ENCODE data around the gene NCS1. TPM values are rescaled to one million over a fixed set of nuclear protein-coding genes. Genes with fewer than 3 reads are reported as not detected.

NCS1 gene
- polyA plus RNA-seq, 3 donors = not detected

DNA sequence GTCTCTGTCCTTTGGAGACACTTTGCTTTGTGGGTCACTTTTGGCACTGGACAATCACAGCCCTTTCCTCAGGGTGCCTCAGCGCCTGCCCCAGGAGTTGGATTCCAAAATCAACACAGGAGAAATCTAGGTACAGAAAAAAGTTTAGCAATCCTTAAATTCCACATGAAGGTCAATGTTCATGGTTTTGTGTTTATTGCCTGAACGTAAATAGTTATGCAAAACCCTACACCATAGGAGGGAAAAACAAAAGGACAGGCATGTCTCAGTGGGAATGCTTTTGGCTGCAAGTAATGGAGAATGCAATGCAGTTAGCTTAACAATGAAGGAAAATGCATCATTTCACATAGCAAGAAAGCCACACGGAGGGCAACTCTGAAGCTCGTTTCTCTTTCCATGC is 86.8 kb downstream of the NCS1 start:
- Mint-ChIP-seq H3K36me3 (no peaks in the 10 kb centered on the region), H3K4me1 (peaks cover 11% of the 10 kb centered on the region), H3K4me3 (no peak overlapping the region), H3K9me3 (peaks cover 0 to 8% (median 3%) of the 10 kb centered on the region in 7 donors), H3K27ac (no peak overlapping the region), H3K27me3 (ENCODE audit: low read depth in 3 of 3) (peaks cover 51 to 71% (median 55%) of the 10 kb centered on the region in 3 donors)
- H2AFZ ChIP-seq (ENCODE audit: insufficient read depth, low read depth, low read length, poor library complexity, severe bottlenecking) = no peak overlapping the region
- no peaks in the 10 kb centered on the region for H3K36me3 ChIP-seq (replicated peaks in 1 of 2; ENCODE audit: control insufficient read depth in 1 of 2, insufficient read depth in 2 of 2, low read length in 2 of 2)
- no peak for TF ChIP-seq CTCF (IDR thresholded peaks at IDR 0.05)
- no peak overlapping the region for H3K4me2 ChIP-seq (replicated peaks; ENCODE audit: extremely low read depth, low read length, poor library complexity, severe bottlenecking)
- no peak overlapping the region for H3K4me3 ChIP-seq (replicated peaks in 1 of 3; ENCODE audit: low read depth in 2 of 3, low read length in 3 of 3)
- intact Hi-C loops (cut with micrococcal nuclease) = no loop called here
- no peak overlapping the region for H3K27ac ChIP-seq (ENCODE audit: low read depth in 1 of 2, low read length in 2 of 2)
- H4K20me1 ChIP-seq (ENCODE audit: insufficient read depth, low read length) = no peaks in the 10 kb centered on the region
- H3K27me3 ChIP-seq (ENCODE audit: control insufficient read depth in 2 of 2, insufficient read depth in 2 of 2, low read length in 2 of 2) = peaks cover 16 to 39% of the 10 kb centered on the region in 2 donors
- no peaks in the 10 kb centered on the region for H3K79me2 ChIP-seq (ENCODE audit: insufficient read depth, low read length)
- H3K9ac ChIP-seq (ENCODE audit: insufficient read depth, low read length, poor library complexity, severe bottlenecking) = no peak overlapping the region
- no CpG with 5 or more reads among the region's 4 CpGs for WGBS (ENCODE audit: insufficient coverage)
- H3K9me3 ChIP-seq (replicated peaks in 1 of 2; ENCODE audit: control insufficient read depth in 1 of 2, insufficient read depth in 1 of 2, low read length in 2 of 2) = peaks cover 0 to 6% of the 10 kb centered on the region in 2 donors
- peaks cover 0 to 5% of the 10 kb centered on the region in 2 donors for H3K4me1 ChIP-seq (ENCODE audit: control insufficient read depth in 1 of 2, insufficient read depth in 2 of 2, low read length in 2 of 2)
- DNase-seq = no peak

- Histone ChIP-seq H4K20me1 (ENCODE audit: insufficient read depth, low read length) (no peaks in the 10 kb centered on the region), H3K4me2 (replicated peaks; ENCODE audit: extremely low read depth, low read length, poor library complexity, severe bottlenecking) (no peak overlapping the region), H2AFZ (ENCODE audit: insufficient read depth, low read depth, low read length, poor library complexity, severe bottlenecking) (no peak overlapping the region), H3K36me3 (replicated peaks in 1 of 2; ENCODE audit: control insufficient read depth in 1 of 2, insufficient read depth in 2 of 2, low read length in 2 of 2) (no peaks in the 10 kb centered on the region), H3K4me3 (replicated peaks in 1 of 3; ENCODE audit: low read depth in 2 of 3, low read length in 3 of 3) (no peak overlapping the region), H3K9me3 (replicated peaks in 1 of 2; ENCODE audit: control insufficient read depth in 1 of 2, insufficient read depth in 1 of 2, low read length in 2 of 2) (peaks cover 0 to 19% of the 10 kb centered on the region in 2 donors), H3K27ac (ENCODE audit: low read depth in 1 of 2, low read length in 2 of 2) (no peak overlapping the region), H3K9ac (ENCODE audit: insufficient read depth, low read length, poor library complexity, severe bottlenecking) (no peak overlapping the region), H3K4me1 (ENCODE audit: control insufficient read depth in 1 of 2, insufficient read depth in 2 of 2, low read length in 2 of 2) (no peaks in the 10 kb centered on the region), H3K79me2 (ENCODE audit: insufficient read depth, low read length) (no peaks in the 10 kb centered on the region), H3K27me3 (ENCODE audit: control insufficient read depth in 2 of 2, insufficient read depth in 2 of 2, low read length in 2 of 2) (peaks cover 34 to 58% of the 10 kb centered on the region in 2 donors)
- no peak overlapping the region for H3K4me3 Mint-ChIP-seq
- DNase-seq = no peak
- H3K4me1 Mint-ChIP-seq = peaks cover 7% of the 10 kb centered on the region
- H3K9me3 Mint-ChIP-seq = peaks cover 0 to 8% (median 4%) of the 10 kb centered on the region in 7 donors
- WGBS (ENCODE audit: insufficient coverage) = 88% methylated on average over 13 of the region's 16 CpGs
- H3K36me3 Mint-ChIP-seq = no peaks in the 10 kb centered on the region
- intact Hi-C loops (cut with micrococcal nuclease) = no loop called here
- H3K27ac Mint-ChIP-seq = no peak overlapping the region
- TF ChIP-seq CTCF (IDR thresholded peaks at IDR 0.05) = no peak
- H3K27me3 Mint-ChIP-seq (ENCODE audit: low read depth in 3 of 3) = peaks cover 67 to 84% (median 74%) of the 10 kb centered on the region in 3 donors
Observed at GRCh38 chr9:130260816-130261765, 88.9 kb downstream of the NCS1 start.
